ENCODE results near the gene TMEM72. TPM values are rescaled to one million over a fixed set of nuclear protein-coding genes. Genes with fewer than 3 reads are reported as not detected.
A peak's percentile ranks its signal among the peaks of the same experiment; 100 is the strongest.

Gene TMEM72
- total RNA-seq, 1 donor from 2014 or later: not detected

DNA sequence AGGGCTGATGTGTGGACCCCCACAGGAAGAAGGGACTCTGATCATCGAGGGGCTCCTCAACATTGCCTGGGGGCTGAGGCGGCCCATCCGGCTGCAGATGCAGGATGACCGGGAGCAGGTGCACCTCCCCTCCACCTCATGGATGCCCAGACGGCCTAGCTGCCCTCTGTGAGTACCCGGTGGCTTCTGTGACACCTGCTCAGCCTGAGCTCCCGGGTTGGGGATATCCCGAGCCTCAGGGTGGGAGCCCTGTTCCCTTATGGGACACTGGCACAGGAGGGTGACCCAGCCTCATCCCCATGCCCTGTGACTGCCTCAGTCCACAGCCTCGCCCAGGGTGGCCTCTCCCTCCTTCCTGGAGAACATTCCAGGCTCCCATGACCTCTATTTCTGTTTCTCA is 71.4 kb downstream of the TMEM72 start:
- Histone ChIP-seq H3K27me3 (ENCODE audit: low read depth) (no peaks in the 10 kb centered on the region), H3K4me1 (peaks cover 99% of the 10 kb centered on the region), H3K9me3 (replicated peaks) (no peaks in the 10 kb centered on the region), H3K27ac (replicated peaks) (peak overlapping the region; percentile 96), H3K4me3 (peak overlapping the region; percentile 24), H3K36me3 (peaks cover 55% of the 10 kb centered on the region)
- no peak for DNase-seq
- intact Hi-C loops (cut with micrococcal nuclease): no loop called here
- TF ChIP-seq, protein P1, sequence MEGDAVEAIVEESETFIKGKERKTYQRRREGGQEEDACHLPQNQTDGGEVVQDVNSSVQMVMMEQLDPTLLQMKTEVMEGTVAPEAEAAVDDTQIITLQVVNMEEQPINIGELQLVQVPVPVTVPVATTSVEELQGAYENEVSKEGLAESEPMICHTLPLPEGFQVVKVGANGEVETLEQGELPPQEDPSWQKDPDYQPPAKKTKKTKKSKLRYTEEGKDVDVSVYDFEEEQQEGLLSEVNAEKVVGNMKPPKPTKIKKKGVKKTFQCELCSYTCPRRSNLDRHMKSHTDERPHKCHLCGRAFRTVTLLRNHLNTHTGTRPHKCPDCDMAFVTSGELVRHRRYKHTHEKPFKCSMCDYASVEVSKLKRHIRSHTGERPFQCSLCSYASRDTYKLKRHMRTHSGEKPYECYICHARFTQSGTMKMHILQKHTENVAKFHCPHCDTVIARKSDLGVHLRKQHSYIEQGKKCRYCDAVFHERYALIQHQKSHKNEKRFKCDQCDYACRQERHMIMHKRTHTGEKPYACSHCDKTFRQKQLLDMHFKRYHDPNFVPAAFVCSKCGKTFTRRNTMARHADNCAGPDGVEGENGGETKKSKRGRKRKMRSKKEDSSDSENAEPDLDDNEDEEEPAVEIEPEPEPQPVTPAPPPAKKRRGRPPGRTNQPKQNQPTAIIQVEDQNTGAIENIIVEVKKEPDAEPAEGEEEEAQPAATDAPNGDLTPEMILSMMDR (IDR thresholded peaks at IDR 0.05; ENCODE audit: borderline replicate concordance): no peak

DNA sequence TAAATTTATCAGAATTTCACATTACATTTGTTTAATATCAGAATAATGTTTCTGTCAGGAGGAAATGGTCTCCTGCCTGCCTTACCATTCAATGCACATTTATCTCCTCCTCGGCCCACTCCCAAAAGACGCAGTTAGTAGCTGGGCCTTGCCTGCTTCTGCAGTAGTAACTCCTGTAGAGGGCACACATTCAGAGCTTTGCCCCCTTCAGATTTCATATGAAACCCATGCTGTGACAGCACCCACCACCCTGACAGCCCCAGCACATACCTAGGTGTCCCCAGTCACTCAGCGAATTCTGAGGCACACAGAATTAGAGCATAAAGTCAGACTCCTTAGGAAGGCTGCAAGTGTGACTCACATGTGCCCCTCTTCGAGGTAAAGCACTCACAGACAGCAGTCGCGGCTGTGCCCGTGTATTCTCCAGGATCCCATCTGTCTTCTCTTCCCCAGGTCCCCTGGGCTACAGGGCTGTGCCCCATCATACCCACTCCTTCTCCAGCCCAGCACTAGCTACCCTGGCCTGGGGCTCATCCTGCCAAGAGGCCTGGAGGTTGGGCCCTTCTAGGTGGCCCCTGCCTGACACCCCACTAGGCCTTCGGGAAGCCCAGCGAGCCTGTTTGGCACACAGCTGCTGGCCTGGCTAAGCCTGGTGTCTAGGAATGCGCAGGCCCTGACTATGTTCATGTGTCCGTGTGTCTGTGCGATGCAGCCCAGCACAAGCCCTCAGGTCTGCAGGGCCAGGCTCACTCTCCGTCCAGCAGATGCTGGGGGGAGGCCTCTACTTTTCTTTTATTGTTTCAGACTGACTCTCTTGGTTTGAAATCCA is 72.1 kb downstream of the TMEM72 start:
- Histone ChIP-seq H3K27ac (replicated peaks) (peak overlapping the region; percentile 96), H3K9me3 (replicated peaks) (no peaks in the 10 kb centered on the region), H3K36me3 (peaks cover 54% of the 10 kb centered on the region), H3K4me3 (no peak overlapping the region), H3K4me1 (peaks cover 91% of the 10 kb centered on the region), H3K27me3 (ENCODE audit: low read depth) (no peaks in the 10 kb centered on the region)
- intact Hi-C loops (cut with micrococcal nuclease): no loop called here
- no peak for DNase-seq
- TF ChIP-seq, protein P1 (IDR thresholded peaks at IDR 0.05; ENCODE audit: borderline replicate concordance): no peak

DNA sequence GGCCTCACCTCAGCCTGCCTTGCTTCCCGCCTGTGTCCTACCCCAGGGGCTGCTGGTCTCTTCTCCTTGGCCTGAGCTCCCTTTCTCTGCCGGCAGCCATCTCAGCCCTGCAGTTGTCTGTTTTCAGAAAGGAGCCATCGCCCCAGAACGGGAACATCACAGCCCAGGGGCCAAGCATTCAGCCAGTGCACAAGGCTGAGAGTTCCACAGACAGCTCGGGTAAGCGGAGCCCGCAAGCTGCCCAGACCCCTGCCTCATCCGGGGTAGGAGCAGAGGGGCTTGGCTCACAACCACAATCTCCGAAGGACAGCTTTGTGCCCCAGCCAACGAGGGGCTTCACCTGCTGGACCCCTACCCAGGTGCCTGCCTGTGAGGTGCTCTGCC is 72.8 kb downstream of the TMEM72 start:
- peaks cover 85% of the 10 kb centered on the region for H3K4me1 ChIP-seq
- TF ChIP-seq, protein P1 (IDR thresholded peaks at IDR 0.05; ENCODE audit: borderline replicate concordance): no peak
- H3K4me3 ChIP-seq: no peak overlapping the region
- no peaks in the 10 kb centered on the region for H3K27me3 ChIP-seq (ENCODE audit: low read depth)
- H3K27ac ChIP-seq (replicated peaks): peak overlapping the region; percentile 96
- no peak for DNase-seq
- peaks cover 58% of the 10 kb centered on the region for H3K36me3 ChIP-seq
- intact Hi-C loops (cut with micrococcal nuclease): no loop called here
- no peaks in the 10 kb centered on the region for H3K9me3 ChIP-seq (replicated peaks)

DNA sequence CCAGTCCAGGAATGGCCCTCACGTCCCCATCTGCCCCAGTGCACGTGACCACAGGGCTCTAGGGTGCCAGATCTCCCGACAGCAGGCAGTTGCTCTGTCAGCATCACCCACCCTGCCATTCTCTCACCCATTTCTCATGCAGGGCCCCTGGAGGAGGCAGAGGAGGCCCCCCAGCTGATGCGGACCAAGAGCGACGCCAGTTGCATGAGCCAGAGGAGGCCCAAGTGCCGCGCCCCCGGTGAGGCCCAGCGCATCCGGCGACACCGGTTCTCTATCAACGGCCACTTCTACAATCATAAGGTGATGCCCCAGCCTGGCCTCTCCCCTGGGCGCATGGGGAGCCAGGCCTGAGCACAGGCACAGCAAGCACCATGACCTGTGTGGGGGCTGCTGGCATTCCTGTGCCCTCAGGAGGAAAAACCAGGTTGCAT is 73.5 kb downstream of the TMEM72 start:
- Histone ChIP-seq H3K4me1 (peaks cover 85% of the 10 kb centered on the region), H3K27ac (replicated peaks) (peak overlapping the region; percentile 96), H3K36me3 (peaks cover 66% of the 10 kb centered on the region), H3K9me3 (replicated peaks) (no peaks in the 10 kb centered on the region), H3K4me3 (no peak overlapping the region), H3K27me3 (ENCODE audit: low read depth) (no peaks in the 10 kb centered on the region)
- intact Hi-C loops (cut with micrococcal nuclease): no loop called here
- no peak for DNase-seq
- TF ChIP-seq, protein P1 (IDR thresholded peaks at IDR 0.05; ENCODE audit: borderline replicate concordance): no peak

DNA sequence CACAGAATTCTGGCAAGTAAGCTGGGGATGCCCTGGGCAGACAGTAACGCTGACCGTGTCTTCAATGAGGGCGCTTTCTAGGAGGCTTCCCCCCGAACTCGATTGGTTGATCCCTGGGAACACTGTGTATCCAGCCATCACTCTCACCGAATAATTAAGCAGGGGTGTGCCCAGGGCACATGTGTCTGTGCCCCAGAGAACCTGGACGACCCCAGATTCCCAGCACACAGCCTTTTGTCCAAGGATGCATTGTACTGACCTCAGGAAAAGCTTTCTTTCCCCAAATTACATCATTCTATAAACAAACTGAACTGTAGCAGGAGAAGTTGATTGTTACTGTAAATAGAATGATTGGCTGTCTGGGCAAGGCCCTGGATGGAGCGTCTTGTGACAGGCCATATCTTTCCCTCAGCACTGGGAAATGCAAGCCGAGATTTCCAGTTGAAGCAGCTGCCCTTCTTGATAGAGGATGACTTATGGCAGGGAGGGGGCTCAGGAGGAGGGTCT is 74.1 kb downstream of the TMEM72 start:
- TF ChIP-seq, protein P1 (IDR thresholded peaks at IDR 0.05; ENCODE audit: borderline replicate concordance): no peak
- Histone ChIP-seq H3K27me3 (ENCODE audit: low read depth) (no peaks in the 10 kb centered on the region), H3K4me1 (peaks cover 85% of the 10 kb centered on the region), H3K27ac (replicated peaks) (peak overlapping the region; percentile 96), H3K4me3 (no peak overlapping the region), H3K9me3 (replicated peaks) (no peaks in the 10 kb centered on the region), H3K36me3 (peaks cover 72% of the 10 kb centered on the region)
- DNase-seq: no peak
- intact Hi-C loops (cut with micrococcal nuclease): no loop called here
